A549 (cell line): ENCODE data around the gene NCOA6. TPM values are rescaled to one million over a fixed set of nuclear protein-coding genes. Genes with fewer than 3 reads are reported as not detected.

Source experiments
- ATAC-seq, 2 experiments: fragments of 200-7000 bp in 1 of 2; fragments of >200 bp in 1 of 2; cut with Nextera tagmentation in 1 of 2; cut with Tn5 transposase in 1 of 2; 3 replicates each; pipeline versions ENCODE4 v1.8.0 to v1.9.1; 2018 to 2020; ENCODE audit warnings: mild to moderate bottlenecking in 1 of 2, moderate library complexity in 1 of 2
- CTCF ChIA-PET: fragments of 300-600 bp; sonication (Branson Sonifier 250); formaldehyde crosslinking; extraction: SDS; loops from one replicate; lab custom pipeline; 2021; ENCODE audit warnings: antibody characterized with exemption, inconsistent platforms; lab: Yijun Ruan, JAX
- POLR2A ChIA-PET: fragments of 350-600 bp; formaldehyde crosslinking; extraction: SDS; loops from one replicate; lab custom pipeline; 2021; ENCODE audit warnings: antibody characterized with exemption, inconsistent platforms; lab: Yijun Ruan, JAX
- DNase-seq, 2 experiments: peaks; one replicate each; pipeline versions ENCODE4 v3.0.0 to v3.0.0-alpha.2; 2011 to 2016; ENCODE audit warnings: low read depth in 1 of 2, low spot score in 1 of 2
- FAIRE-seq: peaks from 2 replicates; lab custom pipeline; 2011; peaks lifted over from hg19 to GRCh38; lab: Jason Lieb, UNC
- H3K27ac ChIP-seq, 2 experiments: fragments of >200 bp; sonication (Bioruptor Twin); formaldehyde crosslinking; 3 replicates each; pipeline ENCODE4 v1.5.1; 2016 to 2017
- H3K4me1 ChIP-seq: fragments of >200 bp; sonication (Bioruptor Twin); formaldehyde crosslinking; 3 replicates; pipeline ENCODE4 v1.6.1; 2016
- H3K4me2 ChIP-seq: fragments of >200 bp; sonication (Bioruptor Twin); formaldehyde crosslinking; 3 replicates; pipeline ENCODE4 v1.6.1; 2016
- H3K4me3 ChIP-seq: fragments of >200 bp; sonication (Bioruptor Twin); formaldehyde crosslinking; 3 replicates; pipeline ENCODE4 v1.5.1; 2016
- H3K9me3 ChIP-seq: fragments of >200 bp; sonication (Bioruptor Twin); formaldehyde crosslinking; 3 replicates; pipeline ENCODE4 v1.6.1; 2016
- CBX2 ChIP-seq: fragments of 200-600 bp; sonication (generic); IDR thresholded peaks from 2 replicates; pipeline ENCODE4 v1.6.1; 2016; ENCODE audit warnings: low read depth, mild to moderate bottlenecking, borderline replicate concordance
- CBX8 ChIP-seq: fragments of 200-600 bp; sonication (generic); IDR thresholded peaks from 2 replicates; pipeline ENCODE4 v1.6.1; 2016
- CHD2 ChIP-seq: fragments of 150-350 bp; IDR thresholded peaks from 2 replicates; pipeline ENCODE4 v1.6.1; 2014; ENCODE audit warnings: low read length; ENCODE audit not compliant: partially characterized antibody
- FOSL2 ChIP-seq, 2 experiments: fragments of 450-650 bp in 1 of 2; fragments of >200 bp in 1 of 2; sonication (Bioruptor Twin) in 1 of 2; formaldehyde crosslinking; IDR thresholded peaks; 2 replicates each; pipeline versions ENCODE4 v1.5.0 to v1.6.1; 2016 to 2020; ENCODE audit warnings: mild to moderate bottlenecking in 1 of 2, moderate library complexity in 1 of 2
- HDAC2 ChIP-seq: fragments of 200-600 bp; sonication (generic); IDR thresholded peaks from 2 replicates; pipeline ENCODE4 v1.6.1; 2016
- HOXB13 ChIP-seq: fragments of 250-450 bp; sonication (Bioruptor Pico); IDR thresholded peaks from 2 replicates; pipeline ENCODE4 v1.5.0; 2020; ENCODE audit warnings: low read depth, mild to moderate bottlenecking, moderate library complexity
- JUN ChIP-seq, 2 experiments: fragments of >200 bp; sonication (Bioruptor Twin); formaldehyde crosslinking; IDR thresholded peaks; 2 replicates in 1 of 2; 3 replicates in 1 of 2; pipeline ENCODE4 v1.6.1; 2016 to 2017
- KDM1A ChIP-seq: fragments of 200-600 bp; sonication (generic); IDR thresholded peaks from 2 replicates; pipeline ENCODE4 v1.6.1; 2016; ENCODE audit warnings: low read depth, mild to moderate bottlenecking
- MAZ ChIP-seq: fragments of 150-350 bp; IDR thresholded peaks from 2 replicates; pipeline ENCODE4 v1.6.1; 2014; ENCODE audit warnings: antibody characterized with exemption, low read depth, low read length, borderline replicate concordance
- MYC ChIP-seq: IDR thresholded peaks from 2 replicates; pipeline ENCODE4 v1.6.1; 2012; ENCODE audit warnings: mild to moderate bottlenecking, inconsistent platforms, low read length, improper control_type of control experiment, borderline replicate concordance
- POLR2AphosphoS2 ChIP-seq: conservative IDR thresholded peaks from 2 replicates; pipeline ENCODE4 v1.6.1; 2012; ENCODE audit warnings: low read length, improper control_type of control experiment, inconsistent platforms
- RARB ChIP-seq: fragments of 250-450 bp; sonication (Bioruptor Pico); IDR thresholded peaks from 2 replicates; pipeline ENCODE4 v1.8.0; 2021; ENCODE audit warnings: mild to moderate bottlenecking, moderate library complexity
- RCOR1 ChIP-seq: fragments of 150-350 bp; IDR thresholded peaks from 2 replicates; pipeline ENCODE4 v1.6.1; 2014; ENCODE audit warnings: antibody characterized with exemption, low read length, low read depth
- RFX5 ChIP-seq: fragments of 450-650 bp; IDR thresholded peaks from 2 replicates; pipeline ENCODE4 v1.7.1; 2014; ENCODE audit warnings: antibody characterized with exemption, mild to moderate bottlenecking, moderate library complexity
- ZNF302 ChIP-seq: fragments of 250-450 bp; sonication (Bioruptor Pico); IDR thresholded peaks from 2 replicates; pipeline ENCODE4 v1.9.0; 2021; ENCODE audit warnings: inconsistent platforms, mild to moderate bottlenecking, moderate library complexity
- WGBS: methylation state at CpG from one replicate; pipeline ENCODE4 v1.1.6; 2017; ENCODE audit errors: missing lambda C conversion rate; 5-methylcytosine and 5-hydroxymethylcytosine counted together
- polyA plus RNA-seq, 4 experiments: library from polyadenylated mRNA; depleted of rRNA in 3 of 4; stranded (reverse); fragments of >200 nt; fragmentation: RNase III in 1 of 4; extraction: RNeasy Plus Mini Kit Qiagen cat#74134 plus additional on column Dnase treatment in 1 of 4; gene quantifications; 2 replicates in 3 of 4; 3 replicates in 1 of 4; pipeline ENCODE4 v1.2.3, GENCODE V29; 2011 to 2017
- TF ChIP-seq, protein P1 (sequence below): fragments of 200-600 bp; sonication (generic); IDR thresholded peaks from 2 replicates; pipeline ENCODE4 v1.6.1; 2016; ENCODE audit warnings: antibody characterized with exemption, mild to moderate bottlenecking, moderate library complexity
- TF ChIP-seq, protein P2 (sequence below): IDR thresholded peaks from 2 replicates; pipeline ENCODE4 v1.6.1; 2012
- TF ChIP-seq, protein P3 (sequence below): IDR thresholded peaks from 2 replicates; pipeline ENCODE4 v1.6.1; 2012
- TF ChIP-seq, protein P4 (sequence below): fragments of 450-650 bp; IDR thresholded peaks from 2 replicates; pipeline ENCODE4 v1.6.1; 2014; ENCODE audit warnings: antibody characterized with exemption
- TF ChIP-seq, protein P5 (sequence below): fragments of >200 bp; sonication (Bioruptor Twin); formaldehyde crosslinking; IDR thresholded peaks from 2 replicates; pipeline ENCODE4 v1.6.1; 2016

NCOA6 gene
- polyA plus RNA-seq, 2 of the 4 experiments (the other 2 are of a cell fraction), result 15.8 to 18.0 TPM

DNA sequence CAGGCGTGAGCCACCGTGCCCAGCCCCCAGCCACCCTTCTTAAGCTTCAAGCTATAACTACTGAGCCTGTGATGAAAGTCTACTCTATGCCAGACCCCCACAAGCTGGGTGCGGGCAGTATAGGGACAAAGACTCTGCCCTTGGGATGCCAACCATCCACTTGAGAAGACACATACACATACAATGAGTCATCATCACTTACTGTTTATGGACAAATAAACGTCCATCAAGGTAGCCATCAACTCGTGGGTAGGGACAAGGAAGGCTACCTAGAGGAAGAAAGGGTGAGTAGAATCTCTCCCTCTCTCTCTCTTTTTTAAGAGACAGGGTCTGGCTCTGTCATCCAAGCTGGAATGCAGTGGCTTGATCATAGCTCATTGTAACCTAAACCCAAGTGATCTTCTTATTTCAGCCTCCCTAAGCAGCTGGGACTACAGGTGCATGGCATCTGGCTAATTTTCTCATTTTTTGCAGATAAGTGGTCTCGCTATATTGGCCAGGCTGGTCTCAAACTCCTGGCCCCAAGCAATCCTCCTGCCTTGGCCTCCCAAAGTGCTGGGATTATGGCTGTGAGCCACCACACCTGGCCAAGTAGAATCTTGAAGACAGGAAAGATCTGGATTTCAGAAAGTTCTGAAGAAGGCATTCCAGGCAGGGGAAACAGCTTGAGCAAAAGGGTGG, 123.9 kb downstream of the NCOA6 start:
- no peak overlapping the region for H3K27ac ChIP-seq
- 37% methylated on average over 6 of the region's 6 CpGs for WGBS
- H3K9me3 ChIP-seq, result no peaks in the 10 kb centered on the region
- peaks cover 26% of the 10 kb centered on the region for H3K4me1 ChIP-seq
- FAIRE-seq, result no peak
- ChIA-PET CTCF (interaction anchor here (0.8 to 3.4 kb wide), 5 partner anchors 10 to 178 kb away, joined by 3 to 14 read pairs (median 3); no protein-coding TSS in a partner anchor), POLR2A (interaction anchor here (1.3 kb wide), 1 partner anchor 25 kb away, joined by 3 read pairs; the partner anchor contains the start of gene PIGU)
- DNase-seq, result peak in 1 of 2 experiments; percentile 54
- ATAC-seq, result no peak
- no peak overlapping the region for H3K4me3 ChIP-seq
- H3K4me2 ChIP-seq, result peak overlapping the region; percentile 35; the same call in 1 of the 3 replicates
- TF ChIP-seq FOSL2 (IDR thresholded peaks at IDR 0.05) (no peak), FOSL2 (CRISPR knock-in tag; IDR thresholded peaks at IDR 0.05) (peak; percentile 85), RARB (CRISPR knock-in tag) (no peak)

DNA sequence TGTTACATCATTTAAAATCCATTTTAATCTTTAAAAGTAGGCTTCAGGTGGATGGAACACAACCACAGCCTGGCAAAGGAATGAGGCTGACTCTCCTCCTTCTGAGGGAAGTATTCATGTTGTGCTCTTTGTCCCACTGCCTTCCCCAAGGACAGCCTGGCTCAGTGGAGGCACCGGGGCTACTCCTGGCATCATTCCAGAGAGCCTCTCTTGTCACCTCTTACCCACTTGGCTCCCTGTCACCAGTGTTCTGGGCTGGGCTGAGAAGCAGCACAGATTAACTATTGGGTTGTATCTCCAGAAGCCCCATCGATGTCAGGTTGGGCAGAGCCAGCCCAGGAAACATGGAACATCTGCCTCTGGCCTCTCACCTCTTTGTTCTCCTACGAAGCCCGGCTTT, 132.0 kb downstream of the NCOA6 start:
- Histone ChIP-seq H3K27ac (no peak overlapping the region), H3K9me3 (no peaks in the 10 kb centered on the region), H3K4me1 (peaks cover 15% of the 10 kb centered on the region; the same call in 2 of the 3 replicates), H3K4me3 (no peak overlapping the region), H3K4me2 (no peak overlapping the region)
- ATAC-seq (no peak), FAIRE-seq (no peak), DNase-seq (no peak)
- TF ChIP-seq POLR2AphosphoS2, result no peak
- no peak for TF ChIP-seq KDM1A
- TF ChIP-seq, protein P1, sequence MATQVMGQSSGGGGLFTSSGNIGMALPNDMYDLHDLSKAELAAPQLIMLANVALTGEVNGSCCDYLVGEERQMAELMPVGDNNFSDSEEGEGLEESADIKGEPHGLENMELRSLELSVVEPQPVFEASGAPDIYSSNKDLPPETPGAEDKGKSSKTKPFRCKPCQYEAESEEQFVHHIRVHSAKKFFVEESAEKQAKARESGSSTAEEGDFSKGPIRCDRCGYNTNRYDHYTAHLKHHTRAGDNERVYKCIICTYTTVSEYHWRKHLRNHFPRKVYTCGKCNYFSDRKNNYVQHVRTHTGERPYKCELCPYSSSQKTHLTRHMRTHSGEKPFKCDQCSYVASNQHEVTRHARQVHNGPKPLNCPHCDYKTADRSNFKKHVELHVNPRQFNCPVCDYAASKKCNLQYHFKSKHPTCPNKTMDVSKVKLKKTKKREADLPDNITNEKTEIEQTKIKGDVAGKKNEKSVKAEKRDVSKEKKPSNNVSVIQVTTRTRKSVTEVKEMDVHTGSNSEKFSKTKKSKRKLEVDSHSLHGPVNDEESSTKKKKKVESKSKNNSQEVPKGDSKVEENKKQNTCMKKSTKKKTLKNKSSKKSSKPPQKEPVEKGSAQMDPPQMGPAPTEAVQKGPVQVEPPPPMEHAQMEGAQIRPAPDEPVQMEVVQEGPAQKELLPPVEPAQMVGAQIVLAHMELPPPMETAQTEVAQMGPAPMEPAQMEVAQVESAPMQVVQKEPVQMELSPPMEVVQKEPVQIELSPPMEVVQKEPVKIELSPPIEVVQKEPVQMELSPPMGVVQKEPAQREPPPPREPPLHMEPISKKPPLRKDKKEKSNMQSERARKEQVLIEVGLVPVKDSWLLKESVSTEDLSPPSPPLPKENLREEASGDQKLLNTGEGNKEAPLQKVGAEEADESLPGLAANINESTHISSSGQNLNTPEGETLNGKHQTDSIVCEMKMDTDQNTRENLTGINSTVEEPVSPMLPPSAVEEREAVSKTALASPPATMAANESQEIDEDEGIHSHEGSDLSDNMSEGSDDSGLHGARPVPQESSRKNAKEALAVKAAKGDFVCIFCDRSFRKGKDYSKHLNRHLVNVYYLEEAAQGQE, result no peak
- TF ChIP-seq, protein P2, sequence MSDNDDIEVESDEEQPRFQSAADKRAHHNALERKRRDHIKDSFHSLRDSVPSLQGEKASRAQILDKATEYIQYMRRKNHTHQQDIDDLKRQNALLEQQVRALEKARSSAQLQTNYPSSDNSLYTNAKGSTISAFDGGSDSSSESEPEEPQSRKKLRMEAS, result no peak
- POLR2A ChIA-PET, result no interaction called here
- CTCF ChIA-PET, result no interaction called here
- 46% methylated on average over 4 of the region's 4 CpGs for WGBS

DNA sequence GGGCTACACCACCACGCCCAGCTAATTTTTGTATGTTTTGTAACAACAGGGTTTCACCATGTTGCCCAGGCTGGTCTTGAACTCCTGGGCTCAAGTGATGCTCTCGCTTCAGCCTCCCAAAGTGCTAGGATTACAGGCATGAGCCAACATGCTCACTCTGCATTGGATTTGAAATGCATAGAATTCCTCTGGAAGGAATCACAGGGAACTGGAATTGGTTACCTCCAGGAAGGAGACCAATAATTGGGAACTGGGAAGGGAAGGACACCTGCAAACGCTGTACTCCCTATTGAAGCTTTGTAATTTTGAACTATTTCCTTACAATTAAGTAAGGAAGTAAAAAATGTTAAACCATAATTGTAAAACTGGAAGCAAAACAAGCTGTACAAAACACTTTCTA, 133.6 kb downstream of the NCOA6 start:
- 89% methylated on average over 3 of the region's 3 CpGs for WGBS
- Histone ChIP-seq H3K4me3 (no peak overlapping the region), H3K9me3 (no peaks in the 10 kb centered on the region), H3K4me2 (no peak overlapping the region), H3K27ac (no peak overlapping the region), H3K4me1 (peaks cover 15% of the 10 kb centered on the region; the same call in 2 of the 3 replicates)
- ChIA-PET CTCF (interaction anchor here (1.3 kb wide), 1 partner anchor 11 kb away, joined by 4 read pairs; no protein-coding TSS in a partner anchor), POLR2A (no interaction called here)
- TF ChIP-seq, protein P2, result no peak
- TF ChIP-seq RARB (CRISPR knock-in tag) (no peak), CBX8 (no peak), MYC (no peak), MAZ (no peak), CBX2 (no peak), HDAC2 (no peak), HOXB13 (CRISPR knock-in tag) (no peak), CHD2 (no peak), JUN (IDR thresholded peaks at IDR 0.05) (no peak), ZNF302 (no peak), RFX5 (no peak), RCOR1 (no peak)
- TF ChIP-seq, protein P3, sequence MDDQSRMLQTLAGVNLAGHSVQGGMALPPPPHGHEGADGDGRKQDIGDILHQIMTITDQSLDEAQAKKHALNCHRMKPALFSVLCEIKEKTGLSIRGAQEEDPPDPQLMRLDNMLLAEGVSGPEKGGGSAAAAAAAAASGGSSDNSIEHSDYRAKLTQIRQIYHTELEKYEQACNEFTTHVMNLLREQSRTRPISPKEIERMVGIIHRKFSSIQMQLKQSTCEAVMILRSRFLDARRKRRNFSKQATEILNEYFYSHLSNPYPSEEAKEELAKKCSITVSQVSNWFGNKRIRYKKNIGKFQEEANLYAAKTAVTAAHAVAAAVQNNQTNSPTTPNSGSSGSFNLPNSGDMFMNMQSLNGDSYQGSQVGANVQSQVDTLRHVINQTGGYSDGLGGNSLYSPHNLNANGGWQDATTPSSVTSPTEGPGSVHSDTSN, result no peak
- TF ChIP-seq, protein P4, sequence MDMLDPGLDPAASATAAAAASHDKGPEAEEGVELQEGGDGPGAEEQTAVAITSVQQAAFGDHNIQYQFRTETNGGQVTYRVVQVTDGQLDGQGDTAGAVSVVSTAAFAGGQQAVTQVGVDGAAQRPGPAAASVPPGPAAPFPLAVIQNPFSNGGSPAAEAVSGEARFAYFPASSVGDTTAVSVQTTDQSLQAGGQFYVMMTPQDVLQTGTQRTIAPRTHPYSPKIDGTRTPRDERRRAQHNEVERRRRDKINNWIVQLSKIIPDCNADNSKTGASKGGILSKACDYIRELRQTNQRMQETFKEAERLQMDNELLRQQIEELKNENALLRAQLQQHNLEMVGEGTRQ, result no peak
- TF ChIP-seq, protein P5, sequence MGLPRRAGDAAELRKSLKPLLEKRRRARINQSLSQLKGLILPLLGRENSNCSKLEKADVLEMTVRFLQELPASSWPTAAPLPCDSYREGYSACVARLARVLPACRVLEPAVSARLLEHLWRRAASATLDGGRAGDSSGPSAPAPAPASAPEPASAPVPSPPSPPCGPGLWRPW, result no peak
- ATAC-seq, result no peak
- no peak for DNase-seq
- no peak for FAIRE-seq
